Brain microvascular endothelial cell (primary cell): ENCODE measurements around the gene DHCR24.
"Not testable (repeated sequence)": the region's sequence is repeated elsewhere in the genome, so short reads cannot be mapped to it uniquely, and the experiment has no call there.

Experiments used
- DNase-seq: peaks from one replicate; pipeline ENCODE4 v3.0.0-alpha.2; 2020
- H3K27ac ChIP-seq: fragments of 250-450 bp; sonication (Bioruptor Pico); 2 replicates; pipeline ENCODE4 v1.5.1; 2020; ENCODE audit warnings: mild to moderate bottlenecking, moderate library complexity
- H3K27me3 ChIP-seq: fragments of 250-450 bp; sonication (Bioruptor Pico); replicated peaks from 2 replicates; pipeline ENCODE4 v1.5.1; 2020; ENCODE audit warnings: mild to moderate bottlenecking
- H3K36me3 ChIP-seq: fragments of 250-450 bp; sonication (Bioruptor Pico); replicated peaks from 2 replicates; pipeline ENCODE4 v1.5.1; 2020; ENCODE audit warnings: mild to moderate bottlenecking
- H3K4me3 ChIP-seq: 2 replicates; pipeline ENCODE4 v1.5.1; 2011; ENCODE audit warnings: low read depth, mild to moderate bottlenecking, control low read depth, low read length, moderate library complexity
- CTCF ChIP-seq: IDR thresholded peaks from 2 replicates; pipeline ENCODE4 v1.5.1; 2011; ENCODE audit warnings: low read depth, mild to moderate bottlenecking, moderate library complexity, low read length, control low read depth, inconsistent platforms; ENCODE audit errors: missing control alignments
- in situ Hi-C: cut with HindIII; loops from 2 replicates; pipeline ENCODE4 v1.10.0; 2017; ENCODE audit warnings: low sequenced_read_pairs, low pct_ligation_motif_present

The DHCR24 gene

GRCh38 chr1:54884768-54885167 is 2.2 kb downstream of the DHCR24 start:
- in situ Hi-C loops: no loop called here
- Histone ChIP-seq H3K27me3 (no peaks in the 10 kb centered on the region), H3K36me3 (peaks cover 17% of the 10 kb centered on the region), H3K4me3 (peak overlapping the region; percentile 96), H3K27ac (no peak overlapping the region)
- no peak for TF ChIP-seq CTCF
- DNase-seq: no peak

- no peak overlapping the region for H3K4me3 ChIP-seq
- no peaks in the 10 kb centered on the region for H3K27me3 ChIP-seq
- peaks cover 17% of the 10 kb centered on the region for H3K36me3 ChIP-seq
- TF ChIP-seq CTCF: no peak
- in situ Hi-C loops: no loop called here
- no peak for DNase-seq
- H3K27ac ChIP-seq: no peak overlapping the region
Observed at GRCh38 chr1:54884135-54884586, 2.8 kb downstream of the DHCR24 start.

GRCh38 chr1:54883349-54884102 is 3.5 kb downstream of the DHCR24 start:
- peaks cover 17% of the 10 kb centered on the region for H3K36me3 ChIP-seq

GRCh38 chr1:54882519-54882918 is 4.5 kb downstream of the DHCR24 start:
- TF ChIP-seq CTCF: no peak
- Histone ChIP-seq H3K36me3 (peaks cover 17% of the 10 kb centered on the region), H3K27ac (no peak overlapping the region), H3K27me3 (no peaks in the 10 kb centered on the region), H3K4me3 (no peak overlapping the region)
- in situ Hi-C loops: no loop called here
- no peak for DNase-seq

More at GRCh38 chr1:54883349-54884102, 3.5 kb downstream of the DHCR24 start:
- no peak for TF ChIP-seq CTCF
- DNase-seq: no peak
- Histone ChIP-seq H3K4me3 (no peak overlapping the region), H3K27ac (no peak overlapping the region), H3K27me3 (no peaks in the 10 kb centered on the region)
- in situ Hi-C loops: no loop called here

GRCh38 chr1:54881604-54882003 is 5.4 kb downstream of the DHCR24 start:
- H3K4me3 ChIP-seq, in situ Hi-C loops, H3K27me3 ChIP-seq, DNase-seq, H3K27ac ChIP-seq: not testable (repeated sequence)
- peaks cover 17% of the 10 kb centered on the region for H3K36me3 ChIP-seq

- TF ChIP-seq CTCF: no peak
- H3K27me3 ChIP-seq: no peaks in the 10 kb centered on the region
- H3K27ac ChIP-seq: no peak overlapping the region
- H3K4me3 ChIP-seq: no peak overlapping the region
- no peak for DNase-seq
- peaks cover 26% of the 10 kb centered on the region for H3K36me3 ChIP-seq
- in situ Hi-C loops: no loop called here
Observed at GRCh38 chr1:54879872-54880271, 7.1 kb downstream of the DHCR24 start.
